ENCODE data around the gene ADA.
A peak's percentile ranks its signal among the peaks of the same experiment; 100 is the strongest.

Gene ADA

GRCh38 chr20:44621939-44622338, 29.6 kb downstream of the ADA start:
- no peak for DNase-seq

- no peak for DNase-seq
Observed at GRCh38 chr20:44621325-44621724, 30.2 kb downstream of the ADA start.

GRCh38 chr20:44620030-44620429, 31.5 kb downstream of the ADA start:
- DNase-seq: no peak

- DNase-seq: no peak
Observed at GRCh38 chr20:44619294-44619693, 32.2 kb downstream of the ADA start.

- DNase-seq: no peak
Observed at GRCh38 chr20:44618318-44618731, 33.2 kb downstream of the ADA start.

GRCh38 chr20:44616604-44616964, 34.9 kb downstream of the ADA start:
- DNase-seq: no peak

GRCh38 chr20:44615876-44616603, 35.5 kb downstream of the ADA start:
- no peak for DNase-seq

- no peak for DNase-seq
Observed at GRCh38 chr20:44615169-44615791, 36.2 kb downstream of the ADA start.

- DNase-seq: no peak
Observed at GRCh38 chr20:44614525-44614924, 37.0 kb downstream of the ADA start.

GRCh38 chr20:44613575-44613974, 37.9 kb downstream of the ADA start:
- DNase-seq: no peak

- no peak for DNase-seq
Observed at GRCh38 chr20:44610313-44610962, 41.1 kb downstream of the ADA start.

GRCh38 chr20:44609516-44610312, 41.8 kb downstream of the ADA start:
- DNase-seq: peak; percentile 82

GRCh38 chr20:44609006-44609515, 42.4 kb downstream of the ADA start:
- DNase-seq: no peak

- no peak for DNase-seq
Observed at GRCh38 chr20:44606725-44607441, 44.6 kb downstream of the ADA start.

GRCh38 chr20:44603327-44603726, 48.2 kb downstream of the ADA start:
- DNase-seq: no peak

- no peak for DNase-seq
Observed at GRCh38 chr20:44601801-44602204, 49.7 kb downstream of the ADA start.

- no peak for DNase-seq
Observed at GRCh38 chr20:44601236-44601671, 50.2 kb downstream of the ADA start.

GRCh38 chr20:44600758-44601201, 50.7 kb downstream of the ADA start:
- no peak for DNase-seq

- DNase-seq: no peak
Observed at GRCh38 chr20:44600301-44600700, 51.2 kb downstream of the ADA start.

- DNase-seq: no peak
Observed at GRCh38 chr20:44599715-44600114, 51.8 kb downstream of the ADA start.

GRCh38 chr20:44598423-44599305, 52.8 kb downstream of the ADA start:
- DNase-seq: no peak

Measured in NCI-H774 (cell line).